Osteoblast (primary cell): Measurements from ENCODE around the gene ACTR1B. TPM values are rescaled to one million over a fixed set of nuclear protein-coding genes. Genes with fewer than 3 reads are reported as not detected.

Experiments used
- DNase-seq: peaks from one replicate; pipeline ENCODE4 v3.0.0; 2011; ENCODE audit warnings: low spot score, mixed read lengths; ENCODE audit not compliant: insufficient read length; ENCODE audit errors: missing footprints
- H2AFZ ChIP-seq: 2 replicates; pipeline ENCODE4 v1.6.0; 2011; ENCODE audit warnings: mild to moderate bottlenecking, low read length
- H3K27ac ChIP-seq: 2 replicates; pipeline ENCODE4 v1.5.1; 2011; ENCODE audit warnings: mild to moderate bottlenecking, low read depth, low read length, moderate library complexity
- H3K27me3 ChIP-seq: 2 replicates; pipeline ENCODE4 v1.6.0; 2012; ENCODE audit warnings: mild to moderate bottlenecking, control low read depth, inconsistent platforms, low read length, moderate library complexity; ENCODE audit not compliant: insufficient read depth
- H3K36me3 ChIP-seq: 2 replicates; pipeline ENCODE4 v1.5.1; 2011; ENCODE audit warnings: mild to moderate bottlenecking, low read length, control low read depth, moderate library complexity; ENCODE audit not compliant: insufficient read depth
- H3K4me1 ChIP-seq: 2 replicates; pipeline ENCODE4 v1.5.1; 2011; ENCODE audit warnings: mild to moderate bottlenecking, low read length, control low read depth, moderate library complexity; ENCODE audit not compliant: insufficient read depth
- H3K4me2 ChIP-seq: 2 replicates; pipeline ENCODE4 v1.6.0; 2011; ENCODE audit warnings: mild to moderate bottlenecking, low read length; ENCODE audit not compliant: insufficient read depth
- H3K4me3 ChIP-seq: fragments of 200-600 bp; sonication (generic); 3 replicates; pipeline ENCODE4 v1.5.1; 2012; ENCODE audit warnings: mild to moderate bottlenecking, low read length, inconsistent platforms; ENCODE audit not compliant: insufficient read depth
- H3K79me2 ChIP-seq: 2 replicates; pipeline ENCODE4 v1.6.0; 2012; ENCODE audit warnings: mild to moderate bottlenecking, low read length, control low read depth, inconsistent platforms; ENCODE audit not compliant: insufficient read depth
- H3K9me3 ChIP-seq: 2 replicates; pipeline ENCODE4 v1.5.1; 2011; ENCODE audit warnings: low read depth, low read length, control low read depth
- H4K20me1 ChIP-seq: 2 replicates; pipeline ENCODE4 v1.6.0; 2012; ENCODE audit warnings: mild to moderate bottlenecking, low read length, control low read depth; ENCODE audit not compliant: insufficient read depth
- CTCF ChIP-seq: IDR thresholded peaks from 2 replicates; pipeline ENCODE4 v1.5.1; 2011; ENCODE audit warnings: mild to moderate bottlenecking, low read depth, low read length, moderate library complexity; ENCODE audit errors: extremely low read depth
- total RNA-seq: library from RNA; depleted of rRNA; stranded (reverse); fragments of >200 nt; gene quantifications from 2 replicates; pipeline ENCODE4 v1.2.3, GENCODE V29; 2012

ACTR1B gene
- total RNA-seq, 1 donor: 44.9 TPM

- no peak for TF ChIP-seq CTCF
- H3K79me2 ChIP-seq: no peaks in the 10 kb centered on the region
- peak overlapping the region; percentile 66 for H3K27ac ChIP-seq
- no peaks in the 10 kb centered on the region for H3K9me3 ChIP-seq
- H2AFZ ChIP-seq: peak overlapping the region; percentile 53
- no peaks in the 10 kb centered on the region for H3K27me3 ChIP-seq
- peaks cover 11% of the 10 kb centered on the region for H3K4me1 ChIP-seq
- peak overlapping the region; percentile 30 for H3K4me2 ChIP-seq
- no peak overlapping the region for H3K4me3 ChIP-seq
- DNase-seq: peak; percentile 80
- no peaks in the 10 kb centered on the region for H3K36me3 ChIP-seq
- no peaks in the 10 kb centered on the region for H4K20me1 ChIP-seq
Observed at GRCh38 chr2:97701851-97702465, 38.1 kb upstream of the ACTR1B start.

- Histone ChIP-seq H2AFZ (peak overlapping the region; percentile 53), H4K20me1 (no peaks in the 10 kb centered on the region), H3K27ac (peak overlapping the region; percentile 66), H3K27me3 (no peaks in the 10 kb centered on the region), H3K4me3 (no peak overlapping the region), H3K79me2 (no peaks in the 10 kb centered on the region), H3K4me1 (peaks cover 11% of the 10 kb centered on the region), H3K9me3 (no peaks in the 10 kb centered on the region), H3K4me2 (no peak overlapping the region), H3K36me3 (no peaks in the 10 kb centered on the region)
- no peak for DNase-seq
- no peak for TF ChIP-seq CTCF
Observed at GRCh38 chr2:97701186-97701585, 37.3 kb upstream of the ACTR1B start.

- H2AFZ ChIP-seq: no peak overlapping the region
- no peak overlapping the region for H3K4me2 ChIP-seq
- no peaks in the 10 kb centered on the region for H4K20me1 ChIP-seq
- H3K27me3 ChIP-seq: no peaks in the 10 kb centered on the region
- no peaks in the 10 kb centered on the region for H3K9me3 ChIP-seq
- TF ChIP-seq CTCF: peak; percentile 72
- H3K79me2 ChIP-seq: no peaks in the 10 kb centered on the region
- no peak overlapping the region for H3K27ac ChIP-seq
- no peak overlapping the region for H3K4me3 ChIP-seq
- H3K4me1 ChIP-seq: peaks cover 11% of the 10 kb centered on the region
- DNase-seq: peak; percentile 95
- no peaks in the 10 kb centered on the region for H3K36me3 ChIP-seq
Observed at GRCh38 chr2:97699765-97700444, 36.1 kb upstream of the ACTR1B start.

- H3K27me3 ChIP-seq: no peaks in the 10 kb centered on the region
- H3K79me2 ChIP-seq: no peaks in the 10 kb centered on the region
- H2AFZ ChIP-seq: no peak overlapping the region
- H3K27ac ChIP-seq: no peak overlapping the region
- H3K4me2 ChIP-seq: no peak overlapping the region
- peaks cover 11% of the 10 kb centered on the region for H3K4me1 ChIP-seq
- no peak overlapping the region for H3K4me3 ChIP-seq
- no peaks in the 10 kb centered on the region for H3K9me3 ChIP-seq
- H3K36me3 ChIP-seq: no peaks in the 10 kb centered on the region
- H4K20me1 ChIP-seq: no peaks in the 10 kb centered on the region
- no peak for TF ChIP-seq CTCF
- no peak for DNase-seq
Observed at GRCh38 chr2:97698530-97698929, 34.7 kb upstream of the ACTR1B start.
